ENCODE results near the gene ARL16.
A peak's percentile ranks its signal among the peaks of the same experiment; 100 is the strongest.

Gene ARL16

DNA sequence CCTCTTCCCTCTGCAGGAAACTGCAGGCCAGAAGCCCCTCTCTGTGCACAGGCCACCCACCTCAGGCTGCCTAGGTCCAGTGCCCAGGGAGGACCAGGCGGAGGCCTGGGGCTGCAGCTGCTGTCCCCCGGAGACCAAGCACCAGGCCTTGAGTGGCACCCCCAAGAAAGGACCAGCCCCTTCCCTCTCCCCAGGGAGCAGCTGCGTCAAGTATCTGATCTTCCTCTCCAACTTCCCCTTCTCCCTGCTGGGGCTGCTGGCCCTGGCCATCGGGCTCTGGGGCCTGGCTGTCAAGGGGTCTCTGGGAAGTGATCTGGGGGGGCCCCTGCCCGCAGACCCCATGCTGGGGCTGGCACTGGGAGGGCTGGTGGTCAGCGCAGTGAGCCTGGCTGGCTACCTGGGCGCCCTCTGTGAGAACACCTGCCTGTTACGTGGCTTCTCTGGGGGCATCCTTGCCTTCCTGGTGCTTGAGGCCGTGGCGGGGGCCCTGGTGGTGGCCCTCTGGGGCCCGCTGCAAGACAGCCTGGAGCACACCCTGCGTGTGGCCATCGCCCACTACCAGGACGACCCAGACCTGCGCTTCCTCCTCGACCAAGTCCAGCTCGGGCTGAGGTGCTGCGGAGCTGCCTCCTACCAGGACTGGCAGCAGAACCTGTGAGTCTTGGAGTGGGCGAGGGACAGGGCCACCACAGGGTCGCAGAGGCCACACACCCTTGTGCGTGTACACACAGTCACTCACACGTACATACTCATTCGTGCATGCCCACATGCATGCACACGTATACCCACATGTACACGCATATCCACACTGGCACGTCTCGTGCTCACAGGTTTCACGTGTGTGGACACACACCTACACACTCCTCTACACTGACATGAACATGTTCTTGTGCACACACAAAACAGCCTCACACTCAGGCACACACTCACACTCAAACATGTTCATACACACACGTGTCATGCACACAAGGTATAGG lies 38.3 kb downstream of the ARL16 start:
- Histone ChIP-seq H3K27me3 (ENCODE audit: insufficient read depth, poor library complexity, severe bottlenecking) (peaks cover 24% of the 10 kb centered on the region), H3K27ac (ENCODE audit: poor library complexity, severe bottlenecking) (no peak overlapping the region), H3K4me1 (ENCODE audit: insufficient read depth, poor library complexity, severe bottlenecking) (peaks cover 10% of the 10 kb centered on the region), H3K36me3 (ENCODE audit: low read depth) (no peaks in the 10 kb centered on the region), H3K9me3 (ENCODE audit: severe bottlenecking) (peaks cover 6% of the 10 kb centered on the region), H3K4me3 (ENCODE audit: severe bottlenecking) (no peak overlapping the region)
- ATAC-seq (ENCODE audit: low read depth) = no peak
- DNase-seq (ENCODE audit: low spot score) = no peak
- TF ChIP-seq, protein P1, sequence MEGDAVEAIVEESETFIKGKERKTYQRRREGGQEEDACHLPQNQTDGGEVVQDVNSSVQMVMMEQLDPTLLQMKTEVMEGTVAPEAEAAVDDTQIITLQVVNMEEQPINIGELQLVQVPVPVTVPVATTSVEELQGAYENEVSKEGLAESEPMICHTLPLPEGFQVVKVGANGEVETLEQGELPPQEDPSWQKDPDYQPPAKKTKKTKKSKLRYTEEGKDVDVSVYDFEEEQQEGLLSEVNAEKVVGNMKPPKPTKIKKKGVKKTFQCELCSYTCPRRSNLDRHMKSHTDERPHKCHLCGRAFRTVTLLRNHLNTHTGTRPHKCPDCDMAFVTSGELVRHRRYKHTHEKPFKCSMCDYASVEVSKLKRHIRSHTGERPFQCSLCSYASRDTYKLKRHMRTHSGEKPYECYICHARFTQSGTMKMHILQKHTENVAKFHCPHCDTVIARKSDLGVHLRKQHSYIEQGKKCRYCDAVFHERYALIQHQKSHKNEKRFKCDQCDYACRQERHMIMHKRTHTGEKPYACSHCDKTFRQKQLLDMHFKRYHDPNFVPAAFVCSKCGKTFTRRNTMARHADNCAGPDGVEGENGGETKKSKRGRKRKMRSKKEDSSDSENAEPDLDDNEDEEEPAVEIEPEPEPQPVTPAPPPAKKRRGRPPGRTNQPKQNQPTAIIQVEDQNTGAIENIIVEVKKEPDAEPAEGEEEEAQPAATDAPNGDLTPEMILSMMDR (IDR thresholded peaks at IDR 0.05; ENCODE audit: poor library complexity, severe bottlenecking) = no peak

GRCh38 chr17:81644496-81644895 lies 39.1 kb downstream of the ARL16 start:
- ATAC-seq (ENCODE audit: low read depth) = no peak
- TF ChIP-seq, protein P1 (IDR thresholded peaks at IDR 0.05; ENCODE audit: poor library complexity, severe bottlenecking) = no peak

DNA sequence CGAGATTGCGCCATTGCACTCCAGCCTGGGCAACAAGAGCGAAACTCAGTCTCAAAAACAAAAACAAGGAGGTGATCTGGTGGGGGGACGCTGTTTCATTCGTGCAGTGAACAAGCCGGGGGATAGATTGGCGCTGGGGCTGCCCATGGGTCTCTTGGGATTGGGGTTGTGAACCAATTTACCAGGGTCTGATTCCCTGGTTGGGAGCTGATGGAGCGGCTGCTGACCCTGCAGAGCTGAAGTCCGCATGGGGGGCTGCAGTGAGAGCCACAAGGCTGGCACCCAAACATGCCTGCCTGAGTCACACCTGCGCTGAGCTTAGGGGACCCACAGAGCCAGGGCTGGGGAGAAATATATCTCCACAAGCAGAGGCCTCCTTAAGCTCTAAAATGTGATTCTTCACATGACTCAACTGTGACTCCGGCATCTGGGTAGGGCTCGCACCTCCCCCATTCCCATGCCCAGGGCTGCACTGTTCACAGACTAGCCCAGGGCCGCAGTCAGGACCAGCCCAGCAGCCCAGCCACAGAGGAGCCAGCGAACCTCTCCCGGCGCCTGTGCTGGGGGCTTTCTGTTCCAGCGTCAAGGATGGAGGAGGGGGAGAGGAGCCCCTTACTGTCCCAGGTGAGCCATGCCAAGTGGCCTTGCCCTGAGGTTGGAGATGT lies 41.6 kb downstream of the ARL16 start:
- H3K27me3 ChIP-seq (ENCODE audit: insufficient read depth, poor library complexity, severe bottlenecking) = peaks cover under 1% of the 10 kb centered on the region
- H3K4me3 ChIP-seq (ENCODE audit: severe bottlenecking) = no peak overlapping the region
- DNase-seq (ENCODE audit: low spot score) (peak; percentile 80), ATAC-seq (ENCODE audit: low read depth) (peak; percentile 98)
- TF ChIP-seq, protein P1 (IDR thresholded peaks at IDR 0.05; ENCODE audit: poor library complexity, severe bottlenecking) = no peak
- H3K36me3 ChIP-seq (ENCODE audit: low read depth) = no peaks in the 10 kb centered on the region
- peak overlapping the region; percentile 49 for H3K27ac ChIP-seq (ENCODE audit: poor library complexity, severe bottlenecking)
- peaks cover 10% of the 10 kb centered on the region for H3K4me1 ChIP-seq (ENCODE audit: insufficient read depth, poor library complexity, severe bottlenecking)
- H3K9me3 ChIP-seq (ENCODE audit: severe bottlenecking) = no peaks in the 10 kb centered on the region

More at GRCh38 chr17:81644496-81644895, 39.1 kb downstream of the ARL16 start:
- Histone ChIP-seq H3K36me3 (ENCODE audit: low read depth) (no peaks in the 10 kb centered on the region), H3K27me3 (ENCODE audit: insufficient read depth, poor library complexity, severe bottlenecking) (peaks cover 24% of the 10 kb centered on the region), H3K9me3 (ENCODE audit: severe bottlenecking) (peaks cover 6% of the 10 kb centered on the region), H3K4me1 (ENCODE audit: insufficient read depth, poor library complexity, severe bottlenecking) (peaks cover 10% of the 10 kb centered on the region), H3K4me3 (ENCODE audit: severe bottlenecking) (no peak overlapping the region), H3K27ac (ENCODE audit: poor library complexity, severe bottlenecking) (no peak overlapping the region)
- no peak for DNase-seq (ENCODE audit: low spot score)

- no peaks in the 10 kb centered on the region for H3K9me3 ChIP-seq (ENCODE audit: severe bottlenecking)
- ATAC-seq (ENCODE audit: low read depth) (no peak), DNase-seq (ENCODE audit: low spot score) (no peak)
- no peak overlapping the region for H3K27ac ChIP-seq (ENCODE audit: poor library complexity, severe bottlenecking)
- H3K27me3 ChIP-seq (ENCODE audit: insufficient read depth, poor library complexity, severe bottlenecking) = no peaks in the 10 kb centered on the region
- TF ChIP-seq, protein P1 (IDR thresholded peaks at IDR 0.05; ENCODE audit: poor library complexity, severe bottlenecking) = no peak
- peaks cover under 1% of the 10 kb centered on the region; the same call in 1 of the 2 replicates for H3K36me3 ChIP-seq (ENCODE audit: low read depth)
- no peak overlapping the region for H3K4me3 ChIP-seq (ENCODE audit: severe bottlenecking)
- peaks cover 16% of the 10 kb centered on the region for H3K4me1 ChIP-seq (ENCODE audit: insufficient read depth, poor library complexity, severe bottlenecking)
These were observed 43.6 kb downstream of the ARL16 start for GRCh38 chr17:81640011-81640410.
